OCI-LY1 (cell line): ENCODE measurements around the gene TRIM22.

ENCODE experiments used
- EZH2 ChIP-seq: fragments of 200-600 bp; sonication (generic), shearing (Covaris generic); IDR thresholded peaks from 2 replicates; pipeline ENCODE4 v1.8.0; 2017; ENCODE audit warnings: borderline replicate concordance, mixed run types, mild to moderate bottlenecking, antibody characterized with exemption, low read length, moderate library complexity, mixed read lengths
- TF ChIP-seq, protein P1 (sequence below): fragments of 200-600 bp; sonication (generic), shearing (Covaris generic); IDR thresholded peaks from 2 replicates; pipeline ENCODE4 v1.5.1; 2017; ENCODE audit warnings: mild to moderate bottlenecking, antibody characterized with exemption, low read length, moderate library complexity, mixed read lengths

DNA sequence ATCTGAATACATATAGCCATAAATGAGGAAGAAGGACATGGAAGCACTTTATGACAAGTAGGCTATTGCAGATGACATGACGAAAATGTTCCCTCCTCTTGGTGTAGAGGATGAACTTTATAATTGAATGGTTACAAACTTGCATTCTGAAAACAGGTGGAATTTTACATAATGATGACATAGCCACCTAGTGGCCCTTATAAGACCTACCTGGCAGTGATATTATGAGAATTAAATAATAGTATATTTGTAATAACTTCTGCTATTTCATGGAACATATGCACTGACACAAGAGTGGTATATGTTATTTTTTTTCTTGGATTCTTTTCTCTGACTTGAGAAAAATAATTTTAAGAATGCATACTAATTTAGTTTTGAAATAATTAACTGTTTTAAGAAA is 22.9 kb downstream of the TRIM22 start:
- TF ChIP-seq, protein P1, sequence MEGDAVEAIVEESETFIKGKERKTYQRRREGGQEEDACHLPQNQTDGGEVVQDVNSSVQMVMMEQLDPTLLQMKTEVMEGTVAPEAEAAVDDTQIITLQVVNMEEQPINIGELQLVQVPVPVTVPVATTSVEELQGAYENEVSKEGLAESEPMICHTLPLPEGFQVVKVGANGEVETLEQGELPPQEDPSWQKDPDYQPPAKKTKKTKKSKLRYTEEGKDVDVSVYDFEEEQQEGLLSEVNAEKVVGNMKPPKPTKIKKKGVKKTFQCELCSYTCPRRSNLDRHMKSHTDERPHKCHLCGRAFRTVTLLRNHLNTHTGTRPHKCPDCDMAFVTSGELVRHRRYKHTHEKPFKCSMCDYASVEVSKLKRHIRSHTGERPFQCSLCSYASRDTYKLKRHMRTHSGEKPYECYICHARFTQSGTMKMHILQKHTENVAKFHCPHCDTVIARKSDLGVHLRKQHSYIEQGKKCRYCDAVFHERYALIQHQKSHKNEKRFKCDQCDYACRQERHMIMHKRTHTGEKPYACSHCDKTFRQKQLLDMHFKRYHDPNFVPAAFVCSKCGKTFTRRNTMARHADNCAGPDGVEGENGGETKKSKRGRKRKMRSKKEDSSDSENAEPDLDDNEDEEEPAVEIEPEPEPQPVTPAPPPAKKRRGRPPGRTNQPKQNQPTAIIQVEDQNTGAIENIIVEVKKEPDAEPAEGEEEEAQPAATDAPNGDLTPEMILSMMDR = peak; percentile 64
- no peak for TF ChIP-seq EZH2
